Measurements from ENCODE around the gene NF1. TPM values are rescaled to one million over a fixed set of nuclear protein-coding genes. Genes with fewer than 3 reads are reported as not detected.

The NF1 gene
- total RNA-seq, 4 donors from 2014 or later, result 61.4 to 81.2 (median 66.6) TPM

- no peak for TF ChIP-seq CTCF (IDR thresholded peaks at IDR 0.05; ENCODE audit: low read depth)
Measured at GRCh38 chr17:31101943-31102342, 7.2 kb downstream of the NF1 start.

- TF ChIP-seq CTCF (IDR thresholded peaks at IDR 0.05; ENCODE audit: low read depth), result no peak
Measured at GRCh38 chr17:31105991-31106390, 11.2 kb downstream of the NF1 start.

GRCh38 chr17:31111183-31111582 lies 16.4 kb downstream of the NF1 start:
- TF ChIP-seq CTCF (IDR thresholded peaks at IDR 0.05; ENCODE audit: low read depth), result no peak

- TF ChIP-seq CTCF (IDR thresholded peaks at IDR 0.05; ENCODE audit: low read depth), result no peak
Measured at GRCh38 chr17:31112001-31112661, 17.4 kb downstream of the NF1 start.

- no peak for TF ChIP-seq CTCF (IDR thresholded peaks at IDR 0.05; ENCODE audit: low read depth)
Measured at GRCh38 chr17:31113939-31114338, 19.2 kb downstream of the NF1 start.

- TF ChIP-seq CTCF (IDR thresholded peaks at IDR 0.05; ENCODE audit: low read depth), result no peak
Measured at GRCh38 chr17:31114956-31115555, 20.3 kb downstream of the NF1 start.

- no peak for TF ChIP-seq CTCF (IDR thresholded peaks at IDR 0.05; ENCODE audit: low read depth)
Measured at GRCh38 chr17:31116167-31116566, 21.4 kb downstream of the NF1 start.

Measured in subcutaneous adipose tissue (tissue), 4 donors.